K562 (cell line): ENCODE data around the gene PRMT3. TPM values are rescaled to one million over a fixed set of nuclear protein-coding genes. Genes with fewer than 3 reads are reported as not detected.
A peak's percentile ranks its signal among the peaks of the same experiment; 100 is the strongest.

Experiments used
- BHLHE40 ChIP-seq: IDR thresholded peaks from 2 replicates; pipeline ENCODE4 v1.6.1; 2011; ENCODE audit warnings: low read length, improper control_type of control experiment
- CBX3 ChIP-seq, 2 experiments: IDR thresholded peaks; 1 replicate in 1 of 2; 2 replicates in 1 of 2; pipeline ENCODE4 v1.6.1; 2012; ENCODE audit warnings: inconsistent platforms in 2 of 2, low read length in 2 of 2, borderline replicate concordance in 1 of 2, control low read depth in 1 of 2
- EP300 ChIP-seq: IDR thresholded peaks from 2 replicates; pipeline ENCODE4 v1.6.1; 2012; ENCODE audit warnings: low read length, improper control_type of control experiment
- ETV1 ChIP-seq: fragments of 450-650 bp; conservative IDR thresholded peaks from 2 replicates; pipeline ENCODE4 v1.6.1; 2016; ENCODE audit warnings: missing genetic modification characterization, control low read depth, low read depth, missing compliant biosample characterization
- MECOM ChIP-seq: fragments of 250-450 bp; sonication (Bioruptor Pico); IDR thresholded peaks from 2 replicates; pipeline ENCODE4 v1.8.0; 2022; ENCODE audit warnings: inconsistent platforms
- MGA ChIP-seq: fragments of 450-650 bp; IDR thresholded peaks from 2 replicates; pipeline ENCODE4 v1.6.1; 2016; ENCODE audit warnings: mild to moderate bottlenecking, moderate library complexity
- NFIC ChIP-seq: fragments of 450-650 bp; IDR thresholded peaks from 2 replicates; pipeline ENCODE4 v1.6.1; 2017; ENCODE audit warnings: mild to moderate bottlenecking, inconsistent platforms
- NFYB ChIP-seq: IDR thresholded peaks from 2 replicates; pipeline ENCODE4 v1.6.1; 2011; ENCODE audit warnings: mild to moderate bottlenecking, moderate library complexity; ENCODE audit not compliant: insufficient read length; ENCODE audit errors: extremely low read depth
- POLR3G ChIP-seq: IDR thresholded peaks from 2 replicates; pipeline ENCODE4 v1.6.1; 2011; ENCODE audit not compliant: insufficient read length, insufficient replicate concordance; ENCODE audit errors: extremely low read depth
- SAFB ChIP-seq: fragments of 200-400 bp; formaldehyde crosslinking; IDR thresholded peaks from 2 replicates; pipeline ENCODE4 v1.6.1; 2017; ENCODE audit warnings: low read depth, low read length, borderline replicate concordance
- SMARCA4 ChIP-seq: fragments of 450-650 bp; IDR thresholded peaks from 2 replicates; pipeline ENCODE4 v1.6.1; 2016
- SOX6 ChIP-seq: fragments of 450-650 bp; IDR thresholded peaks from 2 replicates; pipeline ENCODE4 v1.6.1; 2014; ENCODE audit warnings: mild to moderate bottlenecking
- TAL1 ChIP-seq: fragments of 450-650 bp; IDR thresholded peaks from 2 replicates; pipeline ENCODE4 v1.6.1; 2016; ENCODE audit warnings: mild to moderate bottlenecking
- polyA plus RNA-seq, 8 experiments: library from polyadenylated mRNA; depleted of rRNA in 4 of 8; stranded (reverse) in 5 of 8; unstranded in 3 of 8; fragments of >200 nt; fragmentation: Nextera tagmentation in 2 of 8; fragmentation: Illumina TruSeq in 1 of 8; extraction: Ambion mirVana in 2 of 8; extraction: Trizol in 1 of 8; gene quantifications; 2 replicates each; pipeline versions ENCODE4 v1.2.1 to v1.2.3, GENCODE V29; 2011 to 2014; ENCODE audit warnings: inconsistent platforms in 1 of 8, missing spikeins in 1 of 8
- total RNA-seq, 7 experiments: library from RNA; depleted of rRNA in 6 of 7; stranded (reverse); fragments of >200 nt in 6 of 7; fragmentation: Illumina TruSeq in 2 of 7; extraction: Trizol in 2 of 7; gene quantifications; 2 replicates each; pipeline versions ENCODE4 v1.2.1 to v1.2.3, GENCODE V29; 2011 to 2021; ENCODE audit warnings: low replicate concordance in 1 of 7
- TF ChIP-seq, protein P1 (sequence below): fragments of 450-650 bp; IDR thresholded peaks from 2 replicates; pipeline ENCODE4 v1.7.0; 2016; ENCODE audit warnings: borderline replicate concordance
- TF ChIP-seq, protein P2 (sequence below): fragments of 450-650 bp; formaldehyde crosslinking; IDR thresholded peaks from 2 replicates; pipeline ENCODE4 v1.4.0; 2022; ENCODE audit warnings: mild to moderate bottlenecking, moderate library complexity

The PRMT3 gene
- total and polyA plus RNA-seq, 9 of the 15 experiments (the other 6 are each of a cell fraction or from before 2014, with no cell fraction given): 24.0 to 62.1 (median 44.7) TPM

GRCh38 chr11:20493340-20493739 lies 105.8 kb downstream of the PRMT3 start (continued):
- peak; percentile 29; the same call in 1 of the 2 replicates for TF ChIP-seq BHLHE40
- no peak for TF ChIP-seq NFYB
- TF ChIP-seq TAL1: peak; percentile 82
- peak; percentile 87; the same call in 1 of the 2 replicates for TF ChIP-seq EP300
- TF ChIP-seq SOX6: peak; percentile 31; the same call in 1 of the 2 replicates
- TF ChIP-seq MGA: no peak
- TF ChIP-seq, protein P1, sequence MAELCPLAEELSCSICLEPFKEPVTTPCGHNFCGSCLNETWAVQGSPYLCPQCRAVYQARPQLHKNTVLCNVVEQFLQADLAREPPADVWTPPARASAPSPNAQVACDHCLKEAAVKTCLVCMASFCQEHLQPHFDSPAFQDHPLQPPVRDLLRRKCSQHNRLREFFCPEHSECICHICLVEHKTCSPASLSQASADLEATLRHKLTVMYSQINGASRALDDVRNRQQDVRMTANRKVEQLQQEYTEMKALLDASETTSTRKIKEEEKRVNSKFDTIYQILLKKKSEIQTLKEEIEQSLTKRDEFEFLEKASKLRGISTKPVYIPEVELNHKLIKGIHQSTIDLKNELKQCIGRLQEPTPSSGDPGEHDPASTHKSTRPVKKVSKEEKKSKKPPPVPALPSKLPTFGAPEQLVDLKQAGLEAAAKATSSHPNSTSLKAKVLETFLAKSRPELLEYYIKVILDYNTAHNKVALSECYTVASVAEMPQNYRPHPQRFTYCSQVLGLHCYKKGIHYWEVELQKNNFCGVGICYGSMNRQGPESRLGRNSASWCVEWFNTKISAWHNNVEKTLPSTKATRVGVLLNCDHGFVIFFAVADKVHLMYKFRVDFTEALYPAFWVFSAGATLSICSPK: no peak
- TF ChIP-seq NFIC: peak; percentile 92
- peak; percentile 57; the same call in 1 of the 2 replicates for TF ChIP-seq MECOM (CRISPR knock-in tag)
- TF ChIP-seq SMARCA4: peak; percentile 91
- 0 out of 3 replicates have a peak, but pooled peaks of 1 of the 2 experiments have one; percentile 19 for TF ChIP-seq CBX3 (IDR thresholded peaks at IDR 0.05; ENCODE audit: borderline replicate concordance in 1 of 2, low read length in 2 of 2)
- peak; percentile 61; the same call in 1 of the 2 replicates for TF ChIP-seq ETV1 (tag)
- TF ChIP-seq POLR3G: no peak
- no peak for TF ChIP-seq SAFB
- TF ChIP-seq, protein P2, sequence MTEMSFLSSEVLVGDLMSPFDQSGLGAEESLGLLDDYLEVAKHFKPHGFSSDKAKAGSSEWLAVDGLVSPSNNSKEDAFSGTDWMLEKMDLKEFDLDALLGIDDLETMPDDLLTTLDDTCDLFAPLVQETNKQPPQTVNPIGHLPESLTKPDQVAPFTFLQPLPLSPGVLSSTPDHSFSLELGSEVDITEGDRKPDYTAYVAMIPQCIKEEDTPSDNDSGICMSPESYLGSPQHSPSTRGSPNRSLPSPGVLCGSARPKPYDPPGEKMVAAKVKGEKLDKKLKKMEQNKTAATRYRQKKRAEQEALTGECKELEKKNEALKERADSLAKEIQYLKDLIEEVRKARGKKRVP (CRISPR knock-in tag): no peak
